ENCODE measurements around the gene DVL3. TPM values are rescaled to one million over a fixed set of nuclear protein-coding genes. Genes with fewer than 3 reads are reported as not detected.

The DVL3 gene
- total RNA-seq, 1 donor from 2014 or later: 63.5 TPM

- peak; percentile 33 for TF ChIP-seq CTCF (IDR thresholded peaks at IDR 0.05; ENCODE audit: borderline replicate concordance)
- Histone ChIP-seq H3K4me3 (no peak overlapping the region), H3K9me3 (replicated peaks) (no peaks in the 10 kb centered on the region), H3K27ac (replicated peaks) (no peak overlapping the region), H3K4me1 (peaks cover 4% of the 10 kb centered on the region), H3K27me3 (ENCODE audit: low read depth) (no peaks in the 10 kb centered on the region), H3K36me3 (no peaks in the 10 kb centered on the region)
- DNase-seq: no peak
- intact Hi-C loops (cut with micrococcal nuclease): no loop called here
Observed at GRCh38 chr3:184129012-184129411, 26.2 kb upstream of the DVL3 start.

- intact Hi-C loops (cut with micrococcal nuclease): no loop called here
- TF ChIP-seq CTCF (IDR thresholded peaks at IDR 0.05; ENCODE audit: borderline replicate concordance): no peak
- no peak for DNase-seq
- H3K27me3 ChIP-seq (ENCODE audit: low read depth): no peaks in the 10 kb centered on the region
- H3K27ac ChIP-seq (replicated peaks): no peak overlapping the region
- H3K36me3 ChIP-seq: peaks cover 8% of the 10 kb centered on the region
- H3K4me3 ChIP-seq: no peak overlapping the region
- no peaks in the 10 kb centered on the region for H3K9me3 ChIP-seq (replicated peaks)
- peaks cover 36% of the 10 kb centered on the region for H3K4me1 ChIP-seq
Observed at GRCh38 chr3:184132945-184133344, 22.2 kb upstream of the DVL3 start.

- no peak for TF ChIP-seq CTCF (IDR thresholded peaks at IDR 0.05; ENCODE audit: borderline replicate concordance)
- peaks cover 19% of the 10 kb centered on the region for H3K36me3 ChIP-seq
- H3K27ac ChIP-seq (replicated peaks): peak overlapping the region; percentile 94
- no peaks in the 10 kb centered on the region for H3K9me3 ChIP-seq (replicated peaks)
- H3K27me3 ChIP-seq (ENCODE audit: low read depth): no peaks in the 10 kb centered on the region
- intact Hi-C loops (cut with micrococcal nuclease): no loop called here
- H3K4me1 ChIP-seq: peaks cover 36% of the 10 kb centered on the region
- peak overlapping the region; percentile 100 for H3K4me3 ChIP-seq
- DNase-seq: peak; percentile 87
Observed at GRCh38 chr3:184133840-184134745, 21.1 kb upstream of the DVL3 start.

- Histone ChIP-seq H3K27me3 (ENCODE audit: low read depth) (no peaks in the 10 kb centered on the region), H3K9me3 (replicated peaks) (no peaks in the 10 kb centered on the region), H3K4me3 (peak overlapping the region; percentile 100), H3K27ac (replicated peaks) (peak overlapping the region; percentile 94), H3K36me3 (peaks cover 24% of the 10 kb centered on the region), H3K4me1 (peaks cover 36% of the 10 kb centered on the region)
- no peak for TF ChIP-seq CTCF (IDR thresholded peaks at IDR 0.05; ENCODE audit: borderline replicate concordance)
- DNase-seq: no peak
- intact Hi-C loops (cut with micrococcal nuclease): no loop called here
Observed at GRCh38 chr3:184134746-184135148, 20.4 kb upstream of the DVL3 start.

GRCh38 chr3:184135149-184135910 lies 19.8 kb upstream of the DVL3 start, which contains the start of gene EIF2B5:
EIF2B5 (plus strand) TSS chr3:184135358; CDS start chr3:184135386, 28 bp downstream.
- Histone ChIP-seq H3K27me3 (ENCODE audit: low read depth) (no peaks in the 10 kb centered on the region), H3K4me3 (peak within 1 kb of the TSS; percentile 100), H3K27ac (replicated peaks) (peak within 1 kb of the TSS; percentile 94), H3K4me1 (peaks cover 36% of the 10 kb centered on the region), H3K9me3 (replicated peaks) (no peaks in the 10 kb centered on the region), H3K36me3 (peaks cover 30% of the 10 kb centered on the region)
- intact Hi-C loops (cut with micrococcal nuclease): no loop called here
- peak; percentile 57 for TF ChIP-seq CTCF (IDR thresholded peaks at IDR 0.05; ENCODE audit: borderline replicate concordance)
- DNase-seq: peak; percentile 93
